Left lung (tissue), 10 donors: ENCODE results near the gene SPEG. TPM values are rescaled to one million over a fixed set of nuclear protein-coding genes. Genes with fewer than 3 reads are reported as not detected.

Source experiments
- ATAC-seq: fragments of 200-7000 bp; cut with Tn5 transposase; one replicate; pipeline ENCODE4 v1.9.1; 2020; ENCODE audit warnings: moderate library complexity
- DNase-seq, 4 donors: peaks; one replicate each; pipeline ENCODE4 v3.0.0-alpha.2; 2013 to 2020
- H3K27ac ChIP-seq, 2 donors: fragments of 200-600 bp; sonication (generic) in 1 of 2; one replicate each; pipeline versions ENCODE4 v1.5.0 to v1.8.0; 2020 to 2021
- H3K27me3 ChIP-seq, 2 donors: fragments of 200-600 bp; sonication (generic) in 1 of 2; one replicate each; pipeline versions ENCODE4 v1.5.0 to v1.8.0; 2020 to 2021
- H3K36me3 ChIP-seq, 2 donors: fragments of 200-600 bp; sonication (generic) in 1 of 2; one replicate each; pipeline versions ENCODE4 v1.5.0 to v1.8.0; 2020 to 2021
- H3K4me1 ChIP-seq, 2 donors: fragments of 200-600 bp; one replicate each; pipeline ENCODE4 v1.8.0; 2021
- H3K4me3 ChIP-seq, 2 donors: fragments of 200-600 bp; sonication (generic) in 1 of 2; one replicate each; pipeline versions ENCODE4 v1.5.0 to v1.8.0; 2020 to 2021; ENCODE audit warnings: mild to moderate bottlenecking in 1 of 2
- H3K9me3 ChIP-seq, 2 donors: fragments of 200-600 bp; sonication (generic) in 1 of 2; one replicate each; pipeline versions ENCODE4 v1.5.0 to v1.8.0; 2020 to 2021
- CTCF ChIP-seq, 2 donors: fragments of 200-600 bp; sonication (generic) in 1 of 2; IDR thresholded peaks; one replicate each; pipeline versions ENCODE4 v1.5.0 to v1.8.0; 2021; ENCODE audit warnings: antibody characterized with exemption in 2 of 2
- intact Hi-C, 2 donors: fragments of 100-400 bp; cut with DNase I; formaldehyde crosslinking; loops; one replicate each; pipeline versions ENCODE4 v1.11.2 to v1.14.2; 2022
- polyA plus RNA-seq, 6 donors: library from polyadenylated mRNA; unstranded; fragments of 120-200 nt; gene quantifications; one replicate each; pipeline ENCODE4 v1.2.1, GENCODE V29; 2013; ENCODE audit not compliant: insufficient read length in 6 of 6
- total RNA-seq, 2 donors: library from RNA; stranded (reverse); fragmentation: NEBNext Ultra II Directional; extraction: Animal tissue kit (Norgen Biotek cat#: 25700); gene quantifications; one replicate each; pipeline ENCODE4 v1.2.1, GENCODE V29; 2021
- donor health status: DM: no; HTN: yes; CAD: no.
- donor health status: DM: no; HTN: no; CAD: no.

The SPEG gene
- total and polyA plus RNA-seq, 8 donors: 7.3 to 34.2 (median 25.1) TPM

- ATAC-seq (no peak), DNase-seq (peak in 1 of 4 donors; percentile 60)
- no peak for TF ChIP-seq CTCF (IDR thresholded peaks at IDR 0.05)
- intact Hi-C loops: no loop called here
- Histone ChIP-seq H3K4me3 (no peak overlapping the region), H3K36me3 (peaks cover 0 to 57% of the 10 kb centered on the region in 2 donors), H3K9me3 (no peaks in the 10 kb centered on the region), H3K4me1 (peaks cover 9 to 26% of the 10 kb centered on the region in 2 donors), H3K27ac (no peak overlapping the region), H3K27me3 (peaks cover 5 to 10% of the 10 kb centered on the region in 2 donors)
Measured at GRCh38 chr2:219501849-219502248, 67.2 kb downstream of the SPEG start.

GRCh38 chr2:219502618-219503017 is 68.0 kb downstream of the SPEG start:
- peaks cover 2 to 18% of the 10 kb centered on the region in 2 donors for H3K4me1 ChIP-seq
- intact Hi-C loops: no loop called here
- H3K9me3 ChIP-seq: no peaks in the 10 kb centered on the region
- H3K27ac ChIP-seq: no peak overlapping the region
- ATAC-seq: no peak
- peaks cover 0 to 2% of the 10 kb centered on the region in 2 donors for H3K27me3 ChIP-seq
- no peak for TF ChIP-seq CTCF (IDR thresholded peaks at IDR 0.05)
- DNase-seq: no peak
- H3K36me3 ChIP-seq: peaks cover 0 to 64% of the 10 kb centered on the region in 2 donors
- H3K4me3 ChIP-seq: no peak overlapping the region

- peaks cover 0 to 70% of the 10 kb centered on the region in 2 donors for H3K36me3 ChIP-seq
- H3K4me1 ChIP-seq: peaks cover 0 to 11% of the 10 kb centered on the region in 2 donors
- DNase-seq (peak in 1 of 4 donors; percentile 57), ATAC-seq (no peak)
- no peak overlapping the region for H3K4me3 ChIP-seq
- H3K27me3 ChIP-seq: peaks cover 4 to 28% of the 10 kb centered on the region in 2 donors
- no peak overlapping the region for H3K27ac ChIP-seq
- intact Hi-C loops: no loop called here
- no peaks in the 10 kb centered on the region for H3K9me3 ChIP-seq
- TF ChIP-seq CTCF (IDR thresholded peaks at IDR 0.05): no peak
Measured at GRCh38 chr2:219505585-219505984, 70.9 kb downstream of the SPEG start.

- H3K4me1 ChIP-seq: peaks cover 0 to 11% of the 10 kb centered on the region in 2 donors
- DNase-seq (peak in 1 of 4 donors; percentile 64), ATAC-seq (no peak)
- TF ChIP-seq CTCF (IDR thresholded peaks at IDR 0.05): no peak
- H3K36me3 ChIP-seq: peaks cover 0 to 68% of the 10 kb centered on the region in 2 donors
- H3K9me3 ChIP-seq: no peaks in the 10 kb centered on the region
- peaks cover 8 to 35% of the 10 kb centered on the region in 2 donors for H3K27me3 ChIP-seq
- H3K4me3 ChIP-seq: no peak overlapping the region
- no peak overlapping the region for H3K27ac ChIP-seq
- intact Hi-C loops: no loop called here
Measured at GRCh38 chr2:219506153-219506801, 71.6 kb downstream of the SPEG start.

GRCh38 chr2:219506802-219507526 is 72.3 kb downstream of the SPEG start:
- Histone ChIP-seq H3K36me3 (peaks cover 0 to 62% of the 10 kb centered on the region in 2 donors), H3K27me3 (peaks cover 8 to 42% of the 10 kb centered on the region in 2 donors), H3K4me3 (no peak overlapping the region), H3K4me1 (peaks cover 0 to 11% of the 10 kb centered on the region in 2 donors), H3K9me3 (no peaks in the 10 kb centered on the region), H3K27ac (no peak overlapping the region)
- DNase-seq (peak in 1 of 4 donors; percentile 72), ATAC-seq (no peak)
- TF ChIP-seq CTCF (IDR thresholded peaks at IDR 0.05): no peak
- intact Hi-C loops: no loop called here
